ENCODE data around the gene GRIK4. TPM values are rescaled to one million over a fixed set of nuclear protein-coding genes. Genes with fewer than 3 reads are reported as not detected.

GRIK4 gene
- total and polyA plus RNA-seq, 2 experiments from 2014 or later = not detected

GRCh38 chr11:120550007-120550406, 38.5 kb downstream of the GRIK4 start:
- H3K79me2 ChIP-seq (ENCODE audit: insufficient read depth) = no peaks in the 10 kb centered on the region
- in situ Hi-C loops (cut with MboI) = no loop called here
- 76 to 97% methylated on average over 4 to 5 of the region's 5 CpGs for WGBS, 2 experiments (ENCODE audit: low coverage in 1 of 2, low lambda C conversion rate in 2 of 2, missing lambda C conversion rate in 2 of 2)
- peaks cover 25% of the 10 kb centered on the region for H3K4me1 ChIP-seq (ENCODE audit: insufficient read depth)
- no peak overlapping the region for H2AFZ ChIP-seq
- H3F3A ChIP-seq (ENCODE audit: insufficient read depth) = peaks cover 19% of the 10 kb centered on the region
- no peaks in the 10 kb centered on the region for H3K36me3 ChIP-seq (ENCODE audit: low read depth)
- TF ChIP-seq EZH2 (IDR thresholded peaks at IDR 0.05; ENCODE audit: insufficient read depth, poor library complexity, severe bottlenecking) = no peak
- no peak for TF ChIP-seq EZH2phosphoT487 (IDR thresholded peaks at IDR 0.05; ENCODE audit: insufficient read depth, low read depth)
- H3K4me2 ChIP-seq (ENCODE audit: unreplicated experiment) = no peak overlapping the region
- no peaks in the 10 kb centered on the region for H3K27me3 ChIP-seq (replicated peaks; ENCODE audit: insufficient read depth)
- H3K9me3 ChIP-seq (ENCODE audit: low read depth) = no peaks in the 10 kb centered on the region
- no peak overlapping the region for H3K9ac ChIP-seq
- no peak overlapping the region for H3K4me3 ChIP-seq
- no peaks in the 10 kb centered on the region for H3K9me2 ChIP-seq (ENCODE audit: insufficient read depth)
- H3K27ac ChIP-seq = no peak overlapping the region
- H4K20me1 ChIP-seq (ENCODE audit: insufficient read depth) = no peaks in the 10 kb centered on the region
- DNase-seq = no peak

DNA sequence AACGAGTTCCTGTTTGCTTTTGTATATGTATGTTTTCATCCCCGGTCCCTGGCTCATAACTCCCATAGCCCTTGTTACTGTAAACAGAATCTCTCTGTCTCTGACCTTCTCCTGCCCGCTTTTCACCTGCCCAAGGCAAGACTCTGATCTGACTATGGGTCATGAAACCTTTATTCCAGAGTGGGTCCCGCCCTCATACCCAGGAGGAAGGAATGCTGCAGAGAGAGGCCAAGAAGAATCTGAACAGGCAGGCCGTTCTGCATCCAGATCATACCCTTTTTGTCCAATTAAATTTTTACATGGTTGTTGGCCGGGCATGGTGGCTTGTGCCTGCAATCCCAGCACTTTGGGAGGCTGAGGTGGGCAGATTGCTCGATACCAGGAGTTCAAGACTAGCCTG, 39.6 kb downstream of the GRIK4 start:
- Histone ChIP-seq H4K20me1 (ENCODE audit: insufficient read depth) (no peaks in the 10 kb centered on the region), H3K9me2 (ENCODE audit: insufficient read depth) (no peaks in the 10 kb centered on the region), H3K9ac (no peak overlapping the region), H3K4me3 (no peak overlapping the region), H3K4me1 (ENCODE audit: insufficient read depth) (peaks cover 23% of the 10 kb centered on the region), H2AFZ (no peak overlapping the region), H3K9me3 (ENCODE audit: low read depth) (no peaks in the 10 kb centered on the region), H3F3A (ENCODE audit: insufficient read depth) (peaks cover 19% of the 10 kb centered on the region), H3K36me3 (ENCODE audit: low read depth) (no peaks in the 10 kb centered on the region), H3K27ac (no peak overlapping the region), H3K27me3 (replicated peaks; ENCODE audit: insufficient read depth) (no peaks in the 10 kb centered on the region), H3K4me2 (ENCODE audit: unreplicated experiment) (no peak overlapping the region), H3K79me2 (ENCODE audit: insufficient read depth) (no peaks in the 10 kb centered on the region)
- WGBS, 2 experiments (ENCODE audit: low coverage in 1 of 2, low lambda C conversion rate in 2 of 2, missing lambda C conversion rate in 2 of 2) = 83 to 84% methylated on average over 7 of the region's 7 CpGs
- TF ChIP-seq EZH2 (IDR thresholded peaks at IDR 0.05; ENCODE audit: insufficient read depth, poor library complexity, severe bottlenecking) (no peak), EZH2phosphoT487 (IDR thresholded peaks at IDR 0.05; ENCODE audit: insufficient read depth, low read depth) (no peak)
- in situ Hi-C loops (cut with MboI) = no loop called here
- no peak for DNase-seq

DNA sequence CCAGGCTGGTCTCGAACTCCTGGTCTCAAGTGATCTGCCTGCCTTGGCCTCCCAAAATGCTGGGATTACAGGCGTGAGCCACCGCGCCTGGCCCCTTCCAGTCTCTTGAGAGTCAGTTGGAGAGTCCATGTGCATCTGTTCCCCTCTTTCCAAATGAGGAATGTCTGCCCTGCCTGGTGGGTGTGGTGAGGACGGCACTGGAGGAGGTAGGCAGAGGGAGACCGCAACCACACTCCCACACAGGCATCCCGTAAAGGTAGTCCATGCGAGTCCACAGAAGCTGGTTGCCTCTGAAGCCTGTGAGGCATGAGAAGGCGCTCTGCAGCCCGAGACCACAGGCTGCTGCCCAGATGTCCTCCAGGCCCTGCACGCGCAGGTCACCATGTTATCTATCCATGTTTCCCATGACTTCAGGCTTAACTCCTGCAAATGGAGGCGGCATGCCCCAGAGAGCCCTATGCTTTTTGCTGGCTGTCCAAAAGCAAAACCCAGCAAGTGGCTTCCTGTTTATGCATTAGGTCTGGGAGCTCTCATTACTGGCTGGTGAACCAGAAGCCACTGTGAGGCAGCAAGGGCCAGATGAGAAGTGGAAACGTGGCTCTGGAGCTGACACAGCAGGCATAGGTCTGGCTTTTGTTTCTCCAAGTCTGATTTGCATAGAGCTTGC, 43.4 kb downstream of the GRIK4 start:
- in situ Hi-C loops (cut with MboI) = no loop called here
- no peak overlapping the region for H3K9ac ChIP-seq
- peak; percentile 23 for DNase-seq

GRCh38 chr11:120555433-120555773, 43.9 kb downstream of the GRIK4 start:
- WGBS, 2 experiments (ENCODE audit: low coverage in 1 of 2, low lambda C conversion rate in 2 of 2, missing lambda C conversion rate in 2 of 2) = 63 to 70% methylated on average over 11 of the region's 11 CpGs
- Histone ChIP-seq H3K9me2 (ENCODE audit: insufficient read depth) (no peaks in the 10 kb centered on the region), H3K27me3 (replicated peaks; ENCODE audit: insufficient read depth) (no peaks in the 10 kb centered on the region), H3K4me1 (ENCODE audit: insufficient read depth) (no peaks in the 10 kb centered on the region), H3F3A (ENCODE audit: insufficient read depth) (no peaks in the 10 kb centered on the region), H2AFZ (no peak overlapping the region), H3K9me3 (ENCODE audit: low read depth) (no peaks in the 10 kb centered on the region), H3K9ac (no peak overlapping the region), H3K27ac (no peak overlapping the region), H4K20me1 (ENCODE audit: insufficient read depth) (no peaks in the 10 kb centered on the region), H3K4me3 (no peak overlapping the region), H3K36me3 (ENCODE audit: low read depth) (no peaks in the 10 kb centered on the region), H3K79me2 (ENCODE audit: insufficient read depth) (no peaks in the 10 kb centered on the region), H3K4me2 (ENCODE audit: unreplicated experiment) (no peak overlapping the region)
- in situ Hi-C loops (cut with MboI) = no loop called here
- DNase-seq = no peak
- TF ChIP-seq EZH2phosphoT487 (IDR thresholded peaks at IDR 0.05; ENCODE audit: insufficient read depth, low read depth) = no peak
- TF ChIP-seq EZH2 (IDR thresholded peaks at IDR 0.05; ENCODE audit: insufficient read depth, poor library complexity, severe bottlenecking) = no peak

More for the DNA sequence above, 43.4 kb downstream of the GRIK4 start:
- Histone ChIP-seq H3K27me3 (replicated peaks; ENCODE audit: insufficient read depth) (no peaks in the 10 kb centered on the region), H4K20me1 (ENCODE audit: insufficient read depth) (no peaks in the 10 kb centered on the region), H3K36me3 (ENCODE audit: low read depth) (no peaks in the 10 kb centered on the region), H3K9me2 (ENCODE audit: insufficient read depth) (no peaks in the 10 kb centered on the region), H3K27ac (no peak overlapping the region), H3K9me3 (ENCODE audit: low read depth) (no peaks in the 10 kb centered on the region), H3K4me2 (ENCODE audit: unreplicated experiment) (no peak overlapping the region), H3K4me1 (ENCODE audit: insufficient read depth) (no peaks in the 10 kb centered on the region), H2AFZ (no peak overlapping the region), H3F3A (ENCODE audit: insufficient read depth) (no peaks in the 10 kb centered on the region), H3K4me3 (no peak overlapping the region), H3K79me2 (ENCODE audit: insufficient read depth) (no peaks in the 10 kb centered on the region)
- no peak for TF ChIP-seq EZH2 (IDR thresholded peaks at IDR 0.05; ENCODE audit: insufficient read depth, poor library complexity, severe bottlenecking)
- TF ChIP-seq EZH2phosphoT487 (IDR thresholded peaks at IDR 0.05; ENCODE audit: insufficient read depth, low read depth) = no peak
- 83% methylated on average over 13 to 14 of the region's 14 CpGs for WGBS, 2 experiments (ENCODE audit: low coverage in 1 of 2, low lambda C conversion rate in 2 of 2, missing lambda C conversion rate in 2 of 2)
